ENCODE results near the gene NLN. TPM values are rescaled to one million over a fixed set of nuclear protein-coding genes. Genes with fewer than 3 reads are reported as not detected.
"Not testable (repeated sequence)": the region's sequence is repeated elsewhere in the genome, so short reads cannot be mapped to it uniquely, and the experiment has no call there.

The NLN gene
- polyA plus RNA-seq (2013, experiment 1 of 4) = 43.6 TPM
- polyA plus RNA-seq (2013, experiment 2 of 4) = 45.3 TPM
- polyA plus RNA-seq (2013, experiment 3 of 4) = 20.6 TPM
- 21.8 TPM for polyA plus RNA-seq (2013, experiment 4 of 4)

GRCh38 chr5:65721720-65722574 lies at the start of gene NLN, which contains the start of gene SGTB:
NLN (plus strand) TSS chr5:65722205; CDS start chr5:65722374, 169 bp downstream.
SGTB (minus strand) TSS chr5:65722109; CDS start chr5:65720807, 1,302 bp downstream.
- Histone ChIP-seq H3K27ac (ENCODE audit: insufficient read depth, low read depth, low read length, poor library complexity, severe bottlenecking) (peak within 1 kb of the TSS; percentile 65), H3K36me3 (ENCODE audit: control insufficient read depth, insufficient read depth, low read length) (no peaks in the 10 kb centered on the region), H3K9me3 (ENCODE audit: control insufficient read depth, low read length) (no peaks in the 10 kb centered on the region), H3K27me3 (ENCODE audit: control insufficient read depth, insufficient read depth, low read length, poor library complexity, severe bottlenecking) (peaks cover 9% of the 10 kb centered on the region), H3K4me3 (ENCODE audit: insufficient read depth, low read depth, low read length) (peak within 1 kb of the TSS; percentile 91), H3K4me1 (ENCODE audit: control insufficient read depth, insufficient read depth, low read length) (no peaks in the 10 kb centered on the region)
- WGBS, 2 experiments = 0% methylated on average over 92 of the region's 92 CpGs

GRCh38 chr5:65672796-65673195 lies 49.2 kb upstream of the NLN start:
- no peak overlapping the region for H3K27ac ChIP-seq (ENCODE audit: insufficient read depth, low read depth, low read length, poor library complexity, severe bottlenecking)
- 92 to 94% methylated on average over 1 of the region's 1 CpG for WGBS, 2 experiments
- H3K9me3 ChIP-seq (ENCODE audit: control insufficient read depth, low read length) = no peaks in the 10 kb centered on the region

GRCh38 chr5:65674749-65675148 lies 47.3 kb upstream of the NLN start:
- Histone ChIP-seq H3K9me3 (ENCODE audit: control insufficient read depth, low read length) (no peaks in the 10 kb centered on the region), H3K36me3 (ENCODE audit: control insufficient read depth, insufficient read depth, low read length) (no peaks in the 10 kb centered on the region), H3K27ac (ENCODE audit: insufficient read depth, low read depth, low read length, poor library complexity, severe bottlenecking) (no peak overlapping the region), H3K4me3 (ENCODE audit: insufficient read depth, low read depth, low read length) (no peak overlapping the region), H3K27me3 (ENCODE audit: control insufficient read depth, insufficient read depth, low read length, poor library complexity, severe bottlenecking) (no peaks in the 10 kb centered on the region), H3K4me1 (ENCODE audit: control insufficient read depth, insufficient read depth, low read length) (no peaks in the 10 kb centered on the region)

More at GRCh38 chr5:65672796-65673195, 49.2 kb upstream of the NLN start:
- Histone ChIP-seq H3K27me3 (ENCODE audit: control insufficient read depth, insufficient read depth, low read length, poor library complexity, severe bottlenecking) (no peaks in the 10 kb centered on the region), H3K4me3 (ENCODE audit: insufficient read depth, low read depth, low read length) (no peak overlapping the region), H3K36me3 (ENCODE audit: control insufficient read depth, insufficient read depth, low read length) (no peaks in the 10 kb centered on the region), H3K4me1 (ENCODE audit: control insufficient read depth, insufficient read depth, low read length) (no peaks in the 10 kb centered on the region)

- H3K4me1 ChIP-seq (ENCODE audit: control insufficient read depth, insufficient read depth, low read length); H3K36me3 ChIP-seq (ENCODE audit: control insufficient read depth, insufficient read depth, low read length); H3K9me3 ChIP-seq (ENCODE audit: control insufficient read depth, low read length); H3K27ac ChIP-seq (ENCODE audit: insufficient read depth, low read depth, low read length, poor library complexity, severe bottlenecking); H3K4me3 ChIP-seq (ENCODE audit: insufficient read depth, low read depth, low read length); H3K27me3 ChIP-seq (ENCODE audit: control insufficient read depth, insufficient read depth, low read length, poor library complexity, severe bottlenecking): not testable (repeated sequence)
- WGBS, 2 experiments = 95 to 97% methylated on average over 3 of the region's 3 CpGs
These were observed 45.9 kb upstream of the NLN start for GRCh38 chr5:65676056-65676455.

GRCh38 chr5:65682148-65682547 lies 39.9 kb upstream of the NLN start:
- no peaks in the 10 kb centered on the region for H3K36me3 ChIP-seq (ENCODE audit: control insufficient read depth, insufficient read depth, low read length)
- H3K9me3 ChIP-seq (ENCODE audit: control insufficient read depth, low read length) = no peaks in the 10 kb centered on the region
- no peak overlapping the region for H3K27ac ChIP-seq (ENCODE audit: insufficient read depth, low read depth, low read length, poor library complexity, severe bottlenecking)
- WGBS, 2 experiments = 92 to 93% methylated on average over 3 of the region's 3 CpGs
- H3K4me3 ChIP-seq (ENCODE audit: insufficient read depth, low read depth, low read length) = no peak overlapping the region
- H3K27me3 ChIP-seq (ENCODE audit: control insufficient read depth, insufficient read depth, low read length, poor library complexity, severe bottlenecking) = no peaks in the 10 kb centered on the region
- H3K4me1 ChIP-seq (ENCODE audit: control insufficient read depth, insufficient read depth, low read length) = no peaks in the 10 kb centered on the region

- no peaks in the 10 kb centered on the region for H3K27me3 ChIP-seq (ENCODE audit: control insufficient read depth, insufficient read depth, low read length, poor library complexity, severe bottlenecking)
- no peaks in the 10 kb centered on the region for H3K36me3 ChIP-seq (ENCODE audit: control insufficient read depth, insufficient read depth, low read length)
- no peak overlapping the region for H3K4me3 ChIP-seq (ENCODE audit: insufficient read depth, low read depth, low read length)
- H3K4me1 ChIP-seq (ENCODE audit: control insufficient read depth, insufficient read depth, low read length) = no peaks in the 10 kb centered on the region
- no peaks in the 10 kb centered on the region for H3K9me3 ChIP-seq (ENCODE audit: control insufficient read depth, low read length)
- no peak overlapping the region for H3K27ac ChIP-seq (ENCODE audit: insufficient read depth, low read depth, low read length, poor library complexity, severe bottlenecking)
- WGBS, 2 experiments = 95% methylated on average over 2 of the region's 2 CpGs
These were observed 28.9 kb upstream of the NLN start for GRCh38 chr5:65693121-65693520.

- WGBS, 2 experiments = 90 to 92% methylated on average over 4 of the region's 4 CpGs
- Histone ChIP-seq H3K4me1 (ENCODE audit: control insufficient read depth, insufficient read depth, low read length) (no peaks in the 10 kb centered on the region), H3K27ac (ENCODE audit: insufficient read depth, low read depth, low read length, poor library complexity, severe bottlenecking) (no peak overlapping the region), H3K4me3 (ENCODE audit: insufficient read depth, low read depth, low read length) (no peak overlapping the region), H3K36me3 (ENCODE audit: control insufficient read depth, insufficient read depth, low read length) (no peaks in the 10 kb centered on the region), H3K27me3 (ENCODE audit: control insufficient read depth, insufficient read depth, low read length, poor library complexity, severe bottlenecking) (no peaks in the 10 kb centered on the region), H3K9me3 (ENCODE audit: control insufficient read depth, low read length) (no peaks in the 10 kb centered on the region)
These were observed 26.7 kb upstream of the NLN start for GRCh38 chr5:65695162-65695755.

GRCh38 chr5:65695896-65696295 lies 26.1 kb upstream of the NLN start:
- no peak overlapping the region for H3K4me3 ChIP-seq (ENCODE audit: insufficient read depth, low read depth, low read length)
- no peaks in the 10 kb centered on the region for H3K4me1 ChIP-seq (ENCODE audit: control insufficient read depth, insufficient read depth, low read length)
- no peak overlapping the region for H3K27ac ChIP-seq (ENCODE audit: insufficient read depth, low read depth, low read length, poor library complexity, severe bottlenecking)
- H3K9me3 ChIP-seq (ENCODE audit: control insufficient read depth, low read length) = no peaks in the 10 kb centered on the region
- H3K27me3 ChIP-seq (ENCODE audit: control insufficient read depth, insufficient read depth, low read length, poor library complexity, severe bottlenecking) = no peaks in the 10 kb centered on the region
- WGBS, 2 experiments = 47 to 50% methylated on average over 4 of the region's 4 CpGs
- H3K36me3 ChIP-seq (ENCODE audit: control insufficient read depth, insufficient read depth, low read length) = no peaks in the 10 kb centered on the region

GRCh38 chr5:65696892-65697291 lies 25.1 kb upstream of the NLN start:
- H3K9me3 ChIP-seq (ENCODE audit: control insufficient read depth, low read length) = no peaks in the 10 kb centered on the region

GRCh38 chr5:65699338-65699737 lies 22.7 kb upstream of the NLN start:
- no peak overlapping the region for H3K27ac ChIP-seq (ENCODE audit: insufficient read depth, low read depth, low read length, poor library complexity, severe bottlenecking)
- 88 to 95% methylated on average over 2 to 4 of the region's 4 CpGs for WGBS, 2 experiments
- H3K4me3 ChIP-seq (ENCODE audit: insufficient read depth, low read depth, low read length) = no peak overlapping the region
- no peaks in the 10 kb centered on the region for H3K9me3 ChIP-seq (ENCODE audit: control insufficient read depth, low read length)
- no peaks in the 10 kb centered on the region for H3K27me3 ChIP-seq (ENCODE audit: control insufficient read depth, insufficient read depth, low read length, poor library complexity, severe bottlenecking)
- no peaks in the 10 kb centered on the region for H3K36me3 ChIP-seq (ENCODE audit: control insufficient read depth, insufficient read depth, low read length)
- H3K4me1 ChIP-seq (ENCODE audit: control insufficient read depth, insufficient read depth, low read length) = no peaks in the 10 kb centered on the region

More at GRCh38 chr5:65696892-65697291, 25.1 kb upstream of the NLN start:
- Histone ChIP-seq H3K4me3 (ENCODE audit: insufficient read depth, low read depth, low read length) (no peak overlapping the region), H3K27me3 (ENCODE audit: control insufficient read depth, insufficient read depth, low read length, poor library complexity, severe bottlenecking) (no peaks in the 10 kb centered on the region), H3K36me3 (ENCODE audit: control insufficient read depth, insufficient read depth, low read length) (no peaks in the 10 kb centered on the region), H3K27ac (ENCODE audit: insufficient read depth, low read depth, low read length, poor library complexity, severe bottlenecking) (no peak overlapping the region), H3K4me1 (ENCODE audit: control insufficient read depth, insufficient read depth, low read length) (no peaks in the 10 kb centered on the region)

Data from ectodermal cell (in vitro differentiated cells).